ENCODE measurements around the gene STAMBP.

STAMBP gene

DNA sequence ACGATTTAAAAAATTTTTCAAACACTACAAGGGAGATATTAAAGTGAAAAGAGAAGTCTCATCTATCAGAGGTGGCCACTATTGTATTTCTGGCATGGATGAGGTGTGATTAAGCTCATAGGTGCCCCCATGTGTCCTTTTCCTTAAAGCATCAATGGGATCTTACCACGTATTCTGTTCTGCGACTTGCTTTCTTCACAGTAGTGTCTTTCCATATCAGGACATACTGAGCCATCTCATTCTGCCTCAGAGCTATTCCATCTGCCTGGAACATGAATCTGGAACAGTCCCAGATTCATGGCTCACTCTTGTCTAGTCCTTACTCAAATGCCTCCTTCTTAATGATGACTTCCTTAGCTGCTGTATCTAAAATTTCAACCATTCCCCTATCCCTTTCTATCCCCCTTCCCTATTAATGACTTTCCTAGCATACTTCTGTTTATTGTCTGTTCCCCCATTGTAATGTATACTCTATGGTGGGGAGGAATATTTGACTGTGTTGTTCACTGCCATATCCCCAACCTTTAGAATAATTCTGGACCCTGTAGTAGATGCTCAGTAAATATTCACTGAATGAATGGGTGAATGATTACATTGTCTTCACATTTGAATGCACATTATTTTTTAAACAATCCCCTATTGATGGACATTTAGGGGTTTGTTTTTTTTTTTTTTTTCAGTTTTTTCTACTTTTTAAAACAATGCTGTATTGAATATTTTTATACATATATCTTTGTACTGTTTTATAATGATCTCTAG is 11.1 kb downstream of the STAMBP start:
- no peak overlapping the region for H3K4ac ChIP-seq (ENCODE audit: low read length)
- peaks cover 3 to 71% of the 10 kb centered on the region in 2 donors for H3K36me3 ChIP-seq (replicated peaks in 1 of 2; ENCODE audit: control insufficient read depth in 2 of 2, insufficient read depth in 2 of 2, low read length in 2 of 2)
- no peak overlapping the region for H2BK5ac ChIP-seq (ENCODE audit: low read length)
- H4K91ac ChIP-seq (ENCODE audit: low read depth, low read length, poor library complexity) = no peak overlapping the region
- no peak overlapping the region for H2AK5ac ChIP-seq (ENCODE audit: low read depth, low read length)
- WGBS, 2 donors (ENCODE audit: extremely low coverage in 2 of 2, insufficient read length in 2 of 2, insufficient replicate concordance in 1 of 2) = no CpG with 5 or more reads among the region's 3 CpGs
- H3K27ac ChIP-seq (replicated peaks; ENCODE audit: low read length) = no peak overlapping the region
- peaks cover 2% of the 10 kb centered on the region for H3K79me1 ChIP-seq (ENCODE audit: low read depth, low read length)
- no peak overlapping the region for H3K9ac ChIP-seq (ENCODE audit: low read depth, low read length, poor library complexity)
- no peak overlapping the region for H2BK12ac ChIP-seq (ENCODE audit: low read length)
- no peak overlapping the region for H3K23ac ChIP-seq (ENCODE audit: low read depth, low read length, poor library complexity)
- no peak overlapping the region for H2BK15ac ChIP-seq (ENCODE audit: low read length)
- H3K18ac ChIP-seq (ENCODE audit: low read length) = no peak overlapping the region
- H3K14ac ChIP-seq (ENCODE audit: low read length) = no peak overlapping the region
- H3K9me3 ChIP-seq (replicated peaks in 1 of 2; ENCODE audit: control insufficient read depth in 2 of 2, insufficient read depth in 1 of 2, low read depth in 1 of 2, low read length in 2 of 2) = no peaks in the 10 kb centered on the region
- no peak overlapping the region for H2BK120ac ChIP-seq (ENCODE audit: low read depth, low read length)
- H3K4me2 ChIP-seq (ENCODE audit: insufficient read depth, low read length, poor library complexity, severe bottlenecking) = no peak overlapping the region
- H3K4me3 ChIP-seq (ENCODE audit: low read length in 2 of 2) = no peak overlapping the region
- no peak overlapping the region for H4K8ac ChIP-seq (ENCODE audit: low read depth, low read length)
- DNase-seq (ENCODE audit: low spot score) = no peak
- H3K4me1 ChIP-seq (ENCODE audit: control insufficient read depth in 2 of 2, insufficient read depth in 1 of 2, low read depth in 1 of 2, low read length in 2 of 2) = peaks cover 2 to 7% of the 10 kb centered on the region in 2 donors
- no peak overlapping the region for H2AFZ ChIP-seq (ENCODE audit: low read length)
- H3K27me3 ChIP-seq (ENCODE audit: control insufficient read depth in 3 of 3, insufficient read depth in 3 of 3, low read depth in 1 of 3, low read length in 3 of 3) = no peaks in the 10 kb centered on the region

DNA sequence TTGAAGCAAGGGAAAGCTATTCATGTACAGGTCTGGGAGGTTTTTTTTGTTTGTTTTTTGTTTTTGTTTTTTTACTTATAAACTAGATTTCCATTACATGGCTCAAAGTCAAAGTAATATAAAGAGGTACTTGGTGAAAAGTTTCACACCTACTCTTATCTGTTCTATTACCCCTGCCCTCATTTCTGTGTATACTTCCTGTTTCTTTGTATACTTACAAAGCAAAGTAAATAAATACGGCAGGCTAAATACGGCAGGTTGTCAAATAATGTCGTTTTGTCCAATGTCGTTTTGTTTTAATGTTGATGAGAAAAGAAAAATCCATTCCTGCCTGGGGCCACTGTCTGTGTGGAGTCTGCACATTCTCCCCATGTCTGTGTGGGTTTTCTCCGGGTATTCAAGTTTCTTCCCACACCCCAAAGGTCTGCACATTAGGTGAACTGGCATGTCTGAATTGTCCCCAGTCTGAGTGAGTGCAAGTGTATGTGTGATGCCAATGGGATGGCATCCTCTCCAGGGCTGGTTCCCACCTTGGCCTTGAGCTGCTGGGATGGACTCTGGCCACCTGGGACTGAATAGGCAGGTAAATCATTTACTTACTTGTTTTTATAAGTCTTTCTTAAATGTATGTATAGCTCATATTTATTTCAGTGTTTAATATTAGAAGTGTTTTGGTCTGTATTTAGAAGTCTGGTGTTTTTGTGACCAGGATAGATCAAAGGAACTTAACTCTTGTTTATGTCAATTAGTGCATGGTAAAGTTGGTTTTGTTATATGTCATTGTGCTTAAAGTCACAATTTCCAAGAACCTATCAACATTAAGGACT is 13.4 kb downstream of the STAMBP start:
- no peak overlapping the region for H2AK5ac ChIP-seq (ENCODE audit: low read depth, low read length)
- no peaks in the 10 kb centered on the region for H3K79me1 ChIP-seq (ENCODE audit: low read depth, low read length)
- H4K91ac ChIP-seq (ENCODE audit: low read depth, low read length, poor library complexity) = no peak overlapping the region
- no peak overlapping the region for H2BK12ac ChIP-seq (ENCODE audit: low read length)
- H3K4me2 ChIP-seq (ENCODE audit: insufficient read depth, low read length, poor library complexity, severe bottlenecking) = no peak overlapping the region
- H3K4me1 ChIP-seq (ENCODE audit: control insufficient read depth in 2 of 2, insufficient read depth in 1 of 2, low read depth in 1 of 2, low read length in 2 of 2) = peaks cover 2 to 7% of the 10 kb centered on the region in 2 donors
- no CpG with 5 or more reads among the region's 5 CpGs for WGBS, 2 donors (ENCODE audit: extremely low coverage in 2 of 2, insufficient read length in 2 of 2, insufficient replicate concordance in 1 of 2)
- H3K27ac ChIP-seq (replicated peaks; ENCODE audit: low read length) = no peak overlapping the region
- H3K18ac ChIP-seq (ENCODE audit: low read length) = no peak overlapping the region
- peaks cover 6 to 80% of the 10 kb centered on the region in 2 donors for H3K36me3 ChIP-seq (replicated peaks in 1 of 2; ENCODE audit: control insufficient read depth in 2 of 2, insufficient read depth in 2 of 2, low read length in 2 of 2)
- no peak overlapping the region for H3K9ac ChIP-seq (ENCODE audit: low read depth, low read length, poor library complexity)
- no peak overlapping the region for H3K4me3 ChIP-seq (ENCODE audit: low read length in 2 of 2)
- no peak overlapping the region for H2BK120ac ChIP-seq (ENCODE audit: low read depth, low read length)
- no peaks in the 10 kb centered on the region for H3K27me3 ChIP-seq (ENCODE audit: control insufficient read depth in 3 of 3, insufficient read depth in 3 of 3, low read depth in 1 of 3, low read length in 3 of 3)
- no peak overlapping the region for H3K23ac ChIP-seq (ENCODE audit: low read depth, low read length, poor library complexity)
- DNase-seq (ENCODE audit: low spot score) = no peak
- H3K14ac ChIP-seq (ENCODE audit: low read length) = no peak overlapping the region
- no peak overlapping the region for H4K8ac ChIP-seq (ENCODE audit: low read depth, low read length)
- H2BK5ac ChIP-seq (ENCODE audit: low read length) = no peak overlapping the region
- H3K4ac ChIP-seq (ENCODE audit: low read length) = no peak overlapping the region
- H3K9me3 ChIP-seq (replicated peaks in 1 of 2; ENCODE audit: control insufficient read depth in 2 of 2, insufficient read depth in 1 of 2, low read depth in 1 of 2, low read length in 2 of 2) = no peaks in the 10 kb centered on the region
- no peak overlapping the region for H2AFZ ChIP-seq (ENCODE audit: low read length)
- H2BK15ac ChIP-seq (ENCODE audit: low read length) = no peak overlapping the region

DNA sequence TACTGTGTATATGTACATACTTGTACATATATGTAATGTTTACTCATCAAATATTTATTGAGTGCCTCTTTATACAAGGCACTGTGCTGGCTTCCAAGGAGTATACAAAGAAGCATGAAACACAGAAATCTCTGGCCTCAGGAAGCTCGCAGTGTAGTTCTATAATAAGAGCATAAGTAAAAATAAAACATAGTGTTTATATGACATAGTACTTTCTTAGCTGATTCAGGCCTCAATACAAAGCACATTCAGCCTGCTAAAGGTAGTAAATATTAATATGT is 13.9 kb downstream of the STAMBP start:
- Histone ChIP-seq H3K36me3 (replicated peaks in 1 of 2; ENCODE audit: control insufficient read depth in 2 of 2, insufficient read depth in 2 of 2, low read length in 2 of 2) (peaks cover 9 to 84% of the 10 kb centered on the region in 2 donors), H4K91ac (ENCODE audit: low read depth, low read length, poor library complexity) (no peak overlapping the region), H3K27ac (replicated peaks; ENCODE audit: low read length) (no peak overlapping the region), H2AK5ac (ENCODE audit: low read depth, low read length) (no peak overlapping the region), H3K18ac (ENCODE audit: low read length) (no peak overlapping the region), H3K14ac (ENCODE audit: low read length) (no peak overlapping the region), H3K23ac (ENCODE audit: low read depth, low read length, poor library complexity) (no peak overlapping the region), H3K4ac (ENCODE audit: low read length) (no peak overlapping the region), H2BK12ac (ENCODE audit: low read length) (no peak overlapping the region), H3K4me1 (ENCODE audit: control insufficient read depth in 2 of 2, insufficient read depth in 1 of 2, low read depth in 1 of 2, low read length in 2 of 2) (peaks cover 2 to 7% of the 10 kb centered on the region in 2 donors), H3K27me3 (ENCODE audit: control insufficient read depth in 3 of 3, insufficient read depth in 3 of 3, low read depth in 1 of 3, low read length in 3 of 3) (no peaks in the 10 kb centered on the region), H2BK5ac (ENCODE audit: low read length) (no peak overlapping the region), H3K79me1 (ENCODE audit: low read depth, low read length) (no peaks in the 10 kb centered on the region), H3K9ac (ENCODE audit: low read depth, low read length, poor library complexity) (no peak overlapping the region), H4K8ac (ENCODE audit: low read depth, low read length) (no peak overlapping the region), H3K9me3 (replicated peaks in 1 of 2; ENCODE audit: control insufficient read depth in 2 of 2, insufficient read depth in 1 of 2, low read depth in 1 of 2, low read length in 2 of 2) (no peaks in the 10 kb centered on the region), H3K4me2 (ENCODE audit: insufficient read depth, low read length, poor library complexity, severe bottlenecking) (no peak overlapping the region), H2BK120ac (ENCODE audit: low read depth, low read length) (no peak overlapping the region), H2BK15ac (ENCODE audit: low read length) (no peak overlapping the region), H2AFZ (ENCODE audit: low read length) (no peak overlapping the region), H3K4me3 (ENCODE audit: low read length in 2 of 2) (no peak overlapping the region)
- WGBS, 2 donors (ENCODE audit: extremely low coverage in 2 of 2, insufficient read length in 2 of 2, insufficient replicate concordance in 1 of 2) = no CpG with 5 or more reads among the region's 1 CpG
- DNase-seq (ENCODE audit: low spot score) = no peak

DNA sequence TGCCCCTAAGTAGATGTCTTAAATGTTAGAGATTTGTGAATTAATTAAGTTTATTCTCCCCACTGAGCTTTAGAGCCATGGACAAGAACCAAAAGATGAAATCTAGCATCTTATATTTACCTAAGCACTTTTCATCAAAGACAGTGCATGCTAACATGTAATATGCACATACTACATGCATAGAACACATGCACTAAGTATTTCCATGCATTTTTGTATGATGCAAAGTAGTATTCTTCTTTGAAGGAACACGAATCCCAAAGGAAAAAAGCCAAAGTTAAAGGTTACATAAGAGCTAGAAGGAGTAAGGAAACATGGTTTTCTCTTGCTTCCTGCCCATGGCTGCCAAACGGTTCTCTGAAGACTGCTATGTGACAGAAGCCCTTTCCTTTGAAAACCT is 15.3 kb downstream of the STAMBP start:
- Histone ChIP-seq H2BK15ac (ENCODE audit: low read length) (no peak overlapping the region), H3K18ac (ENCODE audit: low read length) (no peak overlapping the region), H3K27ac (replicated peaks; ENCODE audit: low read length) (no peak overlapping the region), H3K4ac (ENCODE audit: low read length) (no peak overlapping the region), H3K79me1 (ENCODE audit: low read depth, low read length) (no peaks in the 10 kb centered on the region), H3K27me3 (ENCODE audit: control insufficient read depth in 3 of 3, insufficient read depth in 3 of 3, low read depth in 1 of 3, low read length in 3 of 3) (no peaks in the 10 kb centered on the region), H3K9me3 (replicated peaks in 1 of 2; ENCODE audit: control insufficient read depth in 2 of 2, insufficient read depth in 1 of 2, low read depth in 1 of 2, low read length in 2 of 2) (no peaks in the 10 kb centered on the region), H3K23ac (ENCODE audit: low read depth, low read length, poor library complexity) (no peak overlapping the region), H3K4me2 (ENCODE audit: insufficient read depth, low read length, poor library complexity, severe bottlenecking) (no peak overlapping the region), H3K4me3 (ENCODE audit: low read length in 2 of 2) (no peak overlapping the region), H2AFZ (ENCODE audit: low read length) (no peak overlapping the region), H2BK5ac (ENCODE audit: low read length) (no peak overlapping the region), H3K4me1 (ENCODE audit: control insufficient read depth in 2 of 2, insufficient read depth in 1 of 2, low read depth in 1 of 2, low read length in 2 of 2) (peaks cover 1 to 2% of the 10 kb centered on the region in 2 donors), H2AK5ac (ENCODE audit: low read depth, low read length) (no peak overlapping the region), H4K91ac (ENCODE audit: low read depth, low read length, poor library complexity) (no peak overlapping the region), H4K8ac (ENCODE audit: low read depth, low read length) (no peak overlapping the region), H2BK120ac (ENCODE audit: low read depth, low read length) (no peak overlapping the region), H2BK12ac (ENCODE audit: low read length) (no peak overlapping the region), H3K9ac (ENCODE audit: low read depth, low read length, poor library complexity) (no peak overlapping the region), H3K36me3 (replicated peaks in 1 of 2; ENCODE audit: control insufficient read depth in 2 of 2, insufficient read depth in 2 of 2, low read length in 2 of 2) (peaks cover 10 to 89% of the 10 kb centered on the region in 2 donors), H3K14ac (ENCODE audit: low read length) (no peak overlapping the region)
- DNase-seq (ENCODE audit: low spot score) = no peak
- no CpG with 5 or more reads among the region's 2 CpGs for WGBS, 2 donors (ENCODE audit: extremely low coverage in 2 of 2, insufficient read length in 2 of 2, insufficient replicate concordance in 1 of 2)

Measured in neuronal stem cell (in vitro differentiated cells).